Glutamatergic neuron (in vitro differentiated cells): ENCODE measurements around the gene TP53TG3C. TPM values are rescaled to one million over a fixed set of nuclear protein-coding genes. Genes with fewer than 3 reads are reported as not detected.
"Not testable (repeated sequence)": the region's sequence is repeated elsewhere in the genome, so short reads cannot be mapped to it uniquely, and the experiment has no call there.

Experiments used
- DNase-seq: peaks from one replicate; pipeline ENCODE4 v3.0.0; 2022
- H3K27ac Mint-ChIP-seq: one replicate; pipeline ENCODE4 v1.8.0; 2020; ENCODE audit warnings: mild to moderate bottlenecking, mixed read lengths, inconsistent platforms; ENCODE audit not compliant: unreplicated experiment
- H3K27me3 Mint-ChIP-seq: one replicate; pipeline ENCODE4 v1.8.0; 2020; ENCODE audit warnings: mild to moderate bottlenecking, moderate library complexity, mixed read lengths, inconsistent platforms; ENCODE audit not compliant: unreplicated experiment
- H3K36me3 Mint-ChIP-seq: one replicate; pipeline ENCODE4 v1.8.0; 2020; ENCODE audit warnings: mild to moderate bottlenecking, mixed read lengths, inconsistent platforms; ENCODE audit not compliant: unreplicated experiment
- H3K4me1 Mint-ChIP-seq: one replicate; pipeline ENCODE4 v1.8.0; 2020; ENCODE audit warnings: mild to moderate bottlenecking, low read depth, mixed read lengths, inconsistent platforms; ENCODE audit not compliant: unreplicated experiment
- H3K4me3 Mint-ChIP-seq: one replicate; pipeline ENCODE4 v1.8.0; 2020; ENCODE audit warnings: mild to moderate bottlenecking, mixed read lengths, inconsistent platforms; ENCODE audit not compliant: unreplicated experiment
- H3K9me3 Mint-ChIP-seq: one replicate; pipeline ENCODE4 v1.8.0; 2020; ENCODE audit warnings: mild to moderate bottlenecking, moderate library complexity, mixed read lengths, inconsistent platforms; ENCODE audit not compliant: unreplicated experiment
- long read RNA-seq: library from polyadenylated mRNA; unstranded; transcript quantifications from one replicate; pipeline ENCODE4 v2.0.0, GENCODE V29; 2020; ENCODE audit not compliant: unreplicated experiment
- total RNA-seq: library from RNA; stranded (reverse); fragmentation: NEBNext Ultra II Directional; extraction: Animal tissue kit (Norgen Biotek cat#: 25700); gene quantifications from one replicate; pipeline ENCODE4 v1.2.1, GENCODE V29; 2021; ENCODE audit not compliant: unreplicated experiment

The TP53TG3C gene, protein sequence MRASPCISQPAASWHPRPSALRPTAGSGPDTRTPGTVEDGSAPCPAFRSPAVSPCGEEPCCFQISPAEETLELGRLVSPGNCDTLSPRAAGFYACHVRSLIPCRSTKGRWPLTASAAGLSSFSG
- total RNA-seq, result not detected
- long read RNA-seq, result 0 reads

DNA sequence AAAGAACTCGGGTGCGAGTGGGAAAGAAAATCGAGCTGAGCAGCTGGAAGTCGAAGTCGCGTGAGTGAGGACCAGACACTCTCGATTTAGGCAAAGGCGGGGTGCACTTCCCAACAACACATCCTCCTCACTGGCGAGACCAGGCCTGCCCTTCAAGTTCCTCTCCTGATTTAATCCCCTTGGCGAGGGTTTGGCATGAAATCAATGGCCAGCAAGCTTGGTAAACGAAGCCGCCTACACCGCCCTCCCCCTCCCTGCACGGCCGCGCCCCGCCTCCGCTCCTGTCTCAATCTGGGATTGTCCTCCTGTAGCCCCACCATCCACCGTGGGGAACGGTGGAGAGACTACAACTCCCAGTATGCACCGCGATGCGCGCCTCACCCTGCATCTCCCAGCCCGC is at the start of gene TP53TG3C:
TSS of gene TP53TG3C (plus strand) at position 301 of the 400 bp plus-strand sequence. CDS start at position 369, 68 bp downstream.
- H3K9me3 Mint-ChIP-seq, H3K4me3 Mint-ChIP-seq, H3K4me1 Mint-ChIP-seq, H3K27me3 Mint-ChIP-seq, DNase-seq, H3K36me3 Mint-ChIP-seq, H3K27ac Mint-ChIP-seq: not testable (repeated sequence)

Other genes with a start within 250 kb of the TP53TG3C start
- gene TP53TG3E, start 110.1 kb downstream of the TP53TG3C start, total RNA-seq, result not detected
- gene TP53TG3B, start 166.6 kb downstream of the TP53TG3C start, total RNA-seq, result not detected